Measurements from ENCODE around the gene PPP1R9B.

DNA sequence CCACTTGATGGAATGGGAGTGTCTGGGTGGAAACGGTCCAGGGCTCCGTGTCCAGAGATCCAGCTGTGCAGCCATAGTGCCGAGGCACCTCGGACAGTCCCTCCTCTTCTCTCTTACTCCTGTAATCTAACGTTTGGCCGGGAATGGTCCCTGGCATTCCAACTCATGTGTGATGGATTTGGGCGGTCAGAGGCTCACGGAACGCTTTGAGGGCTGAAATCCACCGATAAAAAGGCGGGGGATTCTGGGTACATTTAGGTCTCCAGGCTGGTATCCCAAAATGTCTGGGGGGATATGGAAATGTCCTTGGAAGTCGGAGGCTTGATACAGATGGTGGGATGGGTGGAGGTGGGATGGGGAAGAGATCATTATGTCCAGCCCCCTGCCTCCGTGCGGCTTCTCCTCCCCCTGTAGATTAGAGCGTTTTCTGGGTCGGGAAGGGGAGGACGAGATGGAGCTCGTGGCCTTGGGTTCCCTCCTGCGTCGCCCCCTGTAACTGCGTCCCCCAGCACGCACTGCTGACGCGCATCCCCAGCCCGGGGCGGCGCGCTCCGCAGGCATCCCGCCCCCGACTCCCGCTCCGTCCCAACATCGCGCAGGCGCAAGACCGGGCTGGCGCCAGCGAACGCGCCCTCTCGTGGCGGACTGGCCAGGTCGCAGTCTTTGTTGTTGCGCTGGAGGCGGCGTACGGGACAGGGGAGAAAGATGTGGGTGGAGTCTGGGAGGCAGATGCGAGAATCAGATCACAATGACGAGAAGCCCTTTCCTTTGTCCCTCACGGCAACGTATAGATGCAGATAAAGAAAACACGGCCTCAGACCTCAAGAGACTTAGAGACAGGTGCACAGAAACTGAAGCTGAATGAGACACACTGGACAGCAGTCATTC is 10.8 kb upstream of the PPP1R9B start:
- TF ChIP-seq, protein P1, sequence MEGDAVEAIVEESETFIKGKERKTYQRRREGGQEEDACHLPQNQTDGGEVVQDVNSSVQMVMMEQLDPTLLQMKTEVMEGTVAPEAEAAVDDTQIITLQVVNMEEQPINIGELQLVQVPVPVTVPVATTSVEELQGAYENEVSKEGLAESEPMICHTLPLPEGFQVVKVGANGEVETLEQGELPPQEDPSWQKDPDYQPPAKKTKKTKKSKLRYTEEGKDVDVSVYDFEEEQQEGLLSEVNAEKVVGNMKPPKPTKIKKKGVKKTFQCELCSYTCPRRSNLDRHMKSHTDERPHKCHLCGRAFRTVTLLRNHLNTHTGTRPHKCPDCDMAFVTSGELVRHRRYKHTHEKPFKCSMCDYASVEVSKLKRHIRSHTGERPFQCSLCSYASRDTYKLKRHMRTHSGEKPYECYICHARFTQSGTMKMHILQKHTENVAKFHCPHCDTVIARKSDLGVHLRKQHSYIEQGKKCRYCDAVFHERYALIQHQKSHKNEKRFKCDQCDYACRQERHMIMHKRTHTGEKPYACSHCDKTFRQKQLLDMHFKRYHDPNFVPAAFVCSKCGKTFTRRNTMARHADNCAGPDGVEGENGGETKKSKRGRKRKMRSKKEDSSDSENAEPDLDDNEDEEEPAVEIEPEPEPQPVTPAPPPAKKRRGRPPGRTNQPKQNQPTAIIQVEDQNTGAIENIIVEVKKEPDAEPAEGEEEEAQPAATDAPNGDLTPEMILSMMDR (IDR thresholded peaks at IDR 0.05), result peak; percentile 93 to 99 (median 96)
- peak; percentile 65 to 74 for TF ChIP-seq POLR2A (IDR thresholded peaks at IDR 0.05)

All from uterus (tissue), 2 donors.